Esophagus squamous epithelium (tissue), 4 donors: ENCODE results near the gene RPN2.

Experiments
- POLR2A ChIP-seq, 4 donors: fragments of 450-650 bp; IDR thresholded peaks; one replicate each; pipeline ENCODE4 v1.6.1; 2017; ENCODE audit warnings: antibody characterized with exemption in 4 of 4, mild to moderate bottlenecking in 4 of 4, moderate library complexity in 3 of 4
- TF ChIP-seq, protein P1 (sequence below), 6 experiments: fragments of 450-650 bp in 4 of 6; fragments of 200-600 bp in 2 of 6; sonication (generic) in 2 of 6; IDR thresholded peaks; one replicate each; pipeline ENCODE4 v1.5.1; 2016 to 2019; ENCODE audit warnings: antibody characterized with exemption in 6 of 6, mild to moderate bottlenecking in 4 of 6, moderate library complexity in 4 of 6

DNA sequence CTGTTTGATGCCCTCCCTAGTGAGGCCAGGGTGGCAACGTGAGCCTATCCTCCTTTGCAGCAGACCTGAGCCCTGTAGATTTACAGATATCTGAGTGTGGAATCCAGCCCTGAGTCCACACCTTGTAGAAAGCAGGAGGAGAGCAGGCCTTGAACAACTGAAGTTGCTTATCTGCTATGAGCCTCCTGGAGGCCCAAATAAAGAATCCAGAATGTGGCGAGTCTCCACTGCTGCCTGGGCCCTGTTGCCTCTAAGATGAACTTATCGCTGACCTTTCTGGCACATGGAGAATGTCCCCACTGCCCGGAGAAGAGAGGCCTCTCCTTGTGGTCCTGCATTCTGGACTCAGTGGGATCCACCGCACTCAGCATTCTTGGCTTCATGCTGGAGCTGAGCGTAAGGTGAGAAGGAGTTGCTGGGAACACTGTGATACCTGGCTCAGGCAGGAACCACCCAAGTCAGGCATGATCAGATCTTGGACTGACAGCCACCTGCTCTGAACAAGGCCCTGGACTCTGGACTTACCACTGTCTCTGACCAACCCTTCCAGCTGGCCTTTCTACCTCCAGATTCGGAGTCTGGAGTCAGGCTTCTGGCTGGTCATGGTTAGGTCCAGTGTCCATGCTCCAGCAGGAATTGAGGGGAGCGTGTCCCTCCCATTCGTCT is 104.5 kb downstream of the RPN2 start:
- no peak for TF ChIP-seq POLR2A (IDR thresholded peaks at IDR 0.05)
- TF ChIP-seq, protein P1, sequence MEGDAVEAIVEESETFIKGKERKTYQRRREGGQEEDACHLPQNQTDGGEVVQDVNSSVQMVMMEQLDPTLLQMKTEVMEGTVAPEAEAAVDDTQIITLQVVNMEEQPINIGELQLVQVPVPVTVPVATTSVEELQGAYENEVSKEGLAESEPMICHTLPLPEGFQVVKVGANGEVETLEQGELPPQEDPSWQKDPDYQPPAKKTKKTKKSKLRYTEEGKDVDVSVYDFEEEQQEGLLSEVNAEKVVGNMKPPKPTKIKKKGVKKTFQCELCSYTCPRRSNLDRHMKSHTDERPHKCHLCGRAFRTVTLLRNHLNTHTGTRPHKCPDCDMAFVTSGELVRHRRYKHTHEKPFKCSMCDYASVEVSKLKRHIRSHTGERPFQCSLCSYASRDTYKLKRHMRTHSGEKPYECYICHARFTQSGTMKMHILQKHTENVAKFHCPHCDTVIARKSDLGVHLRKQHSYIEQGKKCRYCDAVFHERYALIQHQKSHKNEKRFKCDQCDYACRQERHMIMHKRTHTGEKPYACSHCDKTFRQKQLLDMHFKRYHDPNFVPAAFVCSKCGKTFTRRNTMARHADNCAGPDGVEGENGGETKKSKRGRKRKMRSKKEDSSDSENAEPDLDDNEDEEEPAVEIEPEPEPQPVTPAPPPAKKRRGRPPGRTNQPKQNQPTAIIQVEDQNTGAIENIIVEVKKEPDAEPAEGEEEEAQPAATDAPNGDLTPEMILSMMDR (IDR thresholded peaks at IDR 0.05) = no peak
